ENCODE data around the gene DTYMK. TPM values are rescaled to one million over a fixed set of nuclear protein-coding genes. Genes with fewer than 3 reads are reported as not detected.

The DTYMK gene
- polyA plus RNA-seq, 1 of the 3 experiments (the other 2 are of a cell fraction): 51.1 TPM

DNA sequence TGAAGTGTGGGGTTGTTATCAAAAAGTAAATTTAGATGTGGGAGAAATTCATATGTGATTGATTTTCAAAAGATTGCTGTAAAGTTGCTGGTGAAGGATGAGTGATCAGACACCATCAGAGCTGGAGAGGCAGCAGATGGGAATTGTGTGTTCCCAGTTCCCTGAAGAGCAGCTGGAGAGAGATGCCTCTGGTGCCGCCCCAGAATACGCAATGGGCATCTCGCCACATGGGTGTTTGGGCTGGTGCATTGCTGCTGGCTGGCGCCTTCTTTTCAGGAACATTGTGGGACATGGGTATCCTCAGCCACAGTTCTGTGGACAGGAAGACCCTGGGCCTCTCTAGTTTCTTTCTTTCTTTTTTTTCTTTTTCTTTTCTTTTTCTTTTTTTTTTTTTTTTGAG, 37.2 kb downstream of the DTYMK start:
- Histone ChIP-seq H3K9ac (no peak overlapping the region), H3K4me1 (ENCODE audit: control insufficient read depth in 1 of 2, insufficient read depth in 2 of 2, low read depth in 1 of 2, low read length in 1 of 2) (no peaks in the 10 kb centered on the region; a peak in 1 of 4 replicates), H4K20me1 (ENCODE audit: insufficient read depth) (peaks cover 65% of the 10 kb centered on the region), H3K4me2 (no peak overlapping the region), H3K36me3 (replicated peaks in 1 of 2; ENCODE audit: control insufficient read depth in 1 of 2, insufficient read depth in 2 of 2, low read length in 1 of 2) (peaks cover 9 to 34% of the 10 kb centered on the region in 2 experiments), H3F3A (replicated peaks; ENCODE audit: insufficient read depth) (no peaks in the 10 kb centered on the region), H3K27me3 (ENCODE audit: insufficient read depth) (no peaks in the 10 kb centered on the region), H3K79me2 (ENCODE audit: insufficient read depth) (peaks cover 82% of the 10 kb centered on the region), H3K4me3 (ENCODE audit: low read depth in 2 of 2, low read length in 1 of 2) (no peak overlapping the region), H2AFZ (ENCODE audit: low read depth) (no peak overlapping the region), H3K9me2 (no peaks in the 10 kb centered on the region), H3K27ac (ENCODE audit: low read depth in 2 of 2, low read length in 1 of 2) (no peak overlapping the region), H3K9me3 (no peaks in the 10 kb centered on the region)
- POLR2A ChIA-PET: interaction anchor here (0.7 kb wide), 1 partner anchor 56 kb away, joined by 4 read pairs; no protein-coding TSS in a partner anchor
- DNase-seq: no peak
- 90% methylated on average over 2 of the region's 4 CpGs for WGBS (ENCODE audit: low lambda C conversion rate)
- CTCF ChIA-PET: interaction anchor here (11.9 kb wide), 1 partner anchor 11 kb away, joined by 77 read pairs; no protein-coding TSS in a partner anchor
- TF ChIP-seq TCF12 (IDR thresholded peaks at IDR 0.05) (no peak), FOSL2 (IDR thresholded peaks at IDR 0.05; ENCODE audit: borderline replicate concordance, low read depth) (no peak), SIN3A (IDR thresholded peaks at IDR 0.05; ENCODE audit: borderline replicate concordance, low read depth, low read length) (no peak), MXI1 (IDR thresholded peaks at IDR 0.05; ENCODE audit: low read depth, low read length) (no peak), TEAD4 (IDR thresholded peaks at IDR 0.05; ENCODE audit: borderline replicate concordance, insufficient read depth) (no peak)
- TF ChIP-seq, protein P1, sequence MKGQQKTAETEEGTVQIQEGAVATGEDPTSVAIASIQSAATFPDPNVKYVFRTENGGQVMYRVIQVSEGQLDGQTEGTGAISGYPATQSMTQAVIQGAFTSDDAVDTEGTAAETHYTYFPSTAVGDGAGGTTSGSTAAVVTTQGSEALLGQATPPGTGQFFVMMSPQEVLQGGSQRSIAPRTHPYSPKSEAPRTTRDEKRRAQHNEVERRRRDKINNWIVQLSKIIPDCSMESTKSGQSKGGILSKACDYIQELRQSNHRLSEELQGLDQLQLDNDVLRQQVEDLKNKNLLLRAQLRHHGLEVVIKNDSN (IDR thresholded peaks at IDR 0.05; ENCODE audit: borderline replicate concordance, low read depth): no peak

GRCh38 chr2:241648453-241648852, 38.2 kb downstream of the DTYMK start:
- Histone ChIP-seq H3K36me3 (replicated peaks in 1 of 2; ENCODE audit: control insufficient read depth in 1 of 2, insufficient read depth in 2 of 2, low read length in 1 of 2) (peaks cover 7 to 31% of the 10 kb centered on the region in 2 experiments), H3K27me3 (ENCODE audit: insufficient read depth) (no peaks in the 10 kb centered on the region), H3K79me2 (ENCODE audit: insufficient read depth) (peaks cover 90% of the 10 kb centered on the region), H3K9ac (no peak overlapping the region), H3F3A (replicated peaks; ENCODE audit: insufficient read depth) (no peaks in the 10 kb centered on the region), H3K4me1 (ENCODE audit: control insufficient read depth in 1 of 2, insufficient read depth in 2 of 2, low read depth in 1 of 2, low read length in 1 of 2) (no peaks in the 10 kb centered on the region; a peak in 1 of 4 replicates), H3K27ac (ENCODE audit: low read depth in 2 of 2, low read length in 1 of 2) (no peak overlapping the region), H3K9me3 (no peaks in the 10 kb centered on the region), H2AFZ (ENCODE audit: low read depth) (no peak overlapping the region), H3K4me3 (ENCODE audit: low read depth in 2 of 2, low read length in 1 of 2) (no peak overlapping the region), H3K9me2 (no peaks in the 10 kb centered on the region), H3K4me2 (no peak overlapping the region), H4K20me1 (ENCODE audit: insufficient read depth) (peaks cover 74% of the 10 kb centered on the region)
- TF ChIP-seq IRF3 (IDR thresholded peaks at IDR 0.05; ENCODE audit: low read depth, low read length): no peak
- no peak for TF ChIP-seq CHD2 (IDR thresholded peaks at IDR 0.05; ENCODE audit: low read length, partially characterized antibody)
- TF ChIP-seq, protein P1 (IDR thresholded peaks at IDR 0.05; ENCODE audit: borderline replicate concordance, low read depth): no peak
- TF ChIP-seq, protein P2, sequence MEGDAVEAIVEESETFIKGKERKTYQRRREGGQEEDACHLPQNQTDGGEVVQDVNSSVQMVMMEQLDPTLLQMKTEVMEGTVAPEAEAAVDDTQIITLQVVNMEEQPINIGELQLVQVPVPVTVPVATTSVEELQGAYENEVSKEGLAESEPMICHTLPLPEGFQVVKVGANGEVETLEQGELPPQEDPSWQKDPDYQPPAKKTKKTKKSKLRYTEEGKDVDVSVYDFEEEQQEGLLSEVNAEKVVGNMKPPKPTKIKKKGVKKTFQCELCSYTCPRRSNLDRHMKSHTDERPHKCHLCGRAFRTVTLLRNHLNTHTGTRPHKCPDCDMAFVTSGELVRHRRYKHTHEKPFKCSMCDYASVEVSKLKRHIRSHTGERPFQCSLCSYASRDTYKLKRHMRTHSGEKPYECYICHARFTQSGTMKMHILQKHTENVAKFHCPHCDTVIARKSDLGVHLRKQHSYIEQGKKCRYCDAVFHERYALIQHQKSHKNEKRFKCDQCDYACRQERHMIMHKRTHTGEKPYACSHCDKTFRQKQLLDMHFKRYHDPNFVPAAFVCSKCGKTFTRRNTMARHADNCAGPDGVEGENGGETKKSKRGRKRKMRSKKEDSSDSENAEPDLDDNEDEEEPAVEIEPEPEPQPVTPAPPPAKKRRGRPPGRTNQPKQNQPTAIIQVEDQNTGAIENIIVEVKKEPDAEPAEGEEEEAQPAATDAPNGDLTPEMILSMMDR (IDR thresholded peaks at IDR 0.05): no peak
- TF ChIP-seq RCOR1 (IDR thresholded peaks at IDR 0.05; ENCODE audit: low read length): no peak
- no peak for TF ChIP-seq JUND (IDR thresholded peaks at IDR 0.05)
- TF ChIP-seq TEAD4 (IDR thresholded peaks at IDR 0.05; ENCODE audit: borderline replicate concordance, insufficient read depth): no peak
- ChIA-PET POLR2A (no interaction called here), CTCF (interaction anchor here (0.6 to 11.9 kb wide), 3 partner anchors 12 to 108 kb away, joined by 3 to 77 read pairs (median 3); partner anchors contain the start of gene ING5)
- 97% methylated on average over 6 of the region's 6 CpGs for WGBS (ENCODE audit: low lambda C conversion rate)
- no peak for DNase-seq
